IPS DF 6.9 (cell line): ENCODE results near the gene SHBG.

ENCODE experiments used
- DNase-seq: peaks from one replicate; pipeline ENCODE4 v3.0.0-alpha.2; 2013; ENCODE audit warnings: low read depth, low spot score
- H3K27ac ChIP-seq: one replicate; pipeline ENCODE4 v1.5.1; 2013; ENCODE audit warnings: low read length, control low read depth
- H3K27me3 ChIP-seq: 2 replicates; pipeline ENCODE4 v1.6.1; 2013; ENCODE audit warnings: mild to moderate bottlenecking, low read length; ENCODE audit not compliant: control insufficient read depth, insufficient read depth
- H3K36me3 ChIP-seq: 2 replicates; pipeline ENCODE4 v1.6.1; 2013; ENCODE audit warnings: low read length; ENCODE audit not compliant: control insufficient read depth, insufficient read depth
- H3K4me1 ChIP-seq: 2 replicates; pipeline ENCODE4 v1.6.1; 2013; ENCODE audit warnings: low read length; ENCODE audit not compliant: control insufficient read depth, insufficient read depth
- H3K4me3 ChIP-seq: 2 replicates; pipeline ENCODE4 v1.5.1; 2013; ENCODE audit warnings: mild to moderate bottlenecking, low read length
- H3K9me3 ChIP-seq: 2 replicates; pipeline ENCODE4 v1.6.1; 2013; ENCODE audit warnings: low read length, inconsistent platforms; ENCODE audit not compliant: control insufficient read depth, insufficient read depth
- WGBS: extraction: QIAGEN DNeasy Blood & Tissue Kit; methylation state at CpG from one replicate; pipeline ENCODE4 v1.1.7; 2013; ENCODE audit warnings: mixed read lengths, missing lambda C conversion rate; ENCODE audit not compliant: insufficient read length, insufficient coverage; 5-methylcytosine and 5-hydroxymethylcytosine counted together

The SHBG gene

DNA sequence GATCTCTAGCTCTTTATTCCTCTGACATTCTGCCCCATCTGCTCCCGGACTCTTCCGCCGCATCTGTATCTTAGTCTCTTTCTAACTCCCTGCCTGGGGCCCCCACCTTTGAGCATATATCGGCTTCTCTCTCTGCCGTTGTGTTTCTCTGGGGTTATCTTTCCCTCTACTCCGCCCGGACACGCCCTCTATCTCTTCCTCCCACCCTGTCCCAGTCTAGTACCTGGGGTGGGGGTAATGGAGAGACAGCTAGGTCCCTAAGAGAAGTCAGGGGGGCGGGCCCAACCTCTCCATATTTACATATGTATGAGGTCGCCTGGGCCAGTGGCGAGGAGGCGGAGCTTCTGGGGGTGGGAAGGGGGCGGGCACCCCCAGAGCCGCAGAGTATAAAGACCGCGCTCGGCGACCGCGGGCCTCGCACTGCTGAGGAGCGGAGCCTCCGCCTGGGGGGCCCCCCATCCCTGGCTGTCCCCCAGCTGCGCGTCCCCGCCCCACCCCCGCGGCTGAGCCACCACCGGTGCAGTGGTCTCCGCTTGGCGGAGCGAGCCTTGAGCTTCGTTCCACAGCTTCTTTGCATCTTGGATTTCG is 20.7 kb downstream of the SHBG start, which contains the start of gene ATP1B2:
ATP1B2 (plus strand) TSS at position 418 of the 588 bp plus-strand sequence. CDS start 593 bp downstream, outside the sequence.
- H3K4me1 ChIP-seq, result no peaks in the 10 kb centered on the region; the same call in 1 of the 2 replicates
- H3K9me3 ChIP-seq, result no peaks in the 10 kb centered on the region
- no CpG with 5 or more reads among the region's 34 CpGs for WGBS
- H3K27me3 ChIP-seq, result no peaks in the 10 kb centered on the region; the same call in 1 of the 2 replicates
- H3K4me3 ChIP-seq, result peak within 1 kb of the TSS; percentile 20; the same call in 1 of the 2 replicates
- no peak within 1 kb of the TSS for H3K27ac ChIP-seq
- DNase-seq, result peak; percentile 83
- no peaks in the 10 kb centered on the region for H3K36me3 ChIP-seq

DNA sequence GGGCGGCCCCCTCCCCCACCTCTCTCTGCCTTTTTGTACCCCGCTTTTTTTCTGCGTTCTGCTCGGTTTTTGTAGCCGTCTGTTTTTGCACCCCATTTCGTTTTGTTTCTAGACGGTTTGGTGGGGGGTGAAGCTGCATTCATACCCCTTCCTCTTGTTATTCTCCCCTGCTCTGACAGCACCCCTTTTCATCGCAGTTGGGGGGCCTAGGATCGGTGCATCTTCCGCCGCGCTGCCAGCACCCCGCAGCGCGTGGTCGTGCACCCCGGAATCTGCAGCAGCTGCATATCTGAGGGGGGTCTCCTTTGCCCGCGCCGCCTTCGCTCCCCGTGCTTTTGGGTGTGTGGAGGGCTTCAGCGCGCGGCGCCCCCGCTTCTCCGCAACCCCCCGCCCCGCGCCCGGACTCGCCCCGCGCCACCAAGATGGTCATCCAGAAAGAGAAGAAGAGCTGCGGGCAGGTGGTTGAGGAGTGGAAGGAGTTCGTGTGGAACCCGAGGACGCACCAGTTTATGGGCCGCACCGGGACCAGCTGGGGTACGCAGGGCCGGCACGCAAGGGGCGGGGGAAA is 21.2 kb downstream of the SHBG start:
- no peaks in the 10 kb centered on the region; the same call in 1 of the 2 replicates for H3K27me3 ChIP-seq
- WGBS, result no CpG with 5 or more reads among the region's 45 CpGs
- peaks cover under 1% of the 10 kb centered on the region for H3K4me1 ChIP-seq
- H3K9me3 ChIP-seq, result no peaks in the 10 kb centered on the region
- H3K4me3 ChIP-seq, result peak overlapping the region; percentile 20; the same call in 1 of the 2 replicates
- H3K36me3 ChIP-seq, result no peaks in the 10 kb centered on the region
- H3K27ac ChIP-seq, result no peak overlapping the region
- no peak for DNase-seq

- H3K4me3 ChIP-seq, result peak overlapping the region; percentile 20; the same call in 1 of the 2 replicates
- H3K9me3 ChIP-seq, result no peaks in the 10 kb centered on the region
- H3K36me3 ChIP-seq, result no peaks in the 10 kb centered on the region
- DNase-seq, result no peak
- no peak overlapping the region for H3K27ac ChIP-seq
- peaks cover 5% of the 10 kb centered on the region for H3K4me1 ChIP-seq
- no peaks in the 10 kb centered on the region; the same call in 1 of the 2 replicates for H3K27me3 ChIP-seq
- no CpG with 5 or more reads among the region's 54 CpGs for WGBS
Measured at GRCh38 chr17:7651665-7652387, 21.9 kb downstream of the SHBG start.

DNA sequence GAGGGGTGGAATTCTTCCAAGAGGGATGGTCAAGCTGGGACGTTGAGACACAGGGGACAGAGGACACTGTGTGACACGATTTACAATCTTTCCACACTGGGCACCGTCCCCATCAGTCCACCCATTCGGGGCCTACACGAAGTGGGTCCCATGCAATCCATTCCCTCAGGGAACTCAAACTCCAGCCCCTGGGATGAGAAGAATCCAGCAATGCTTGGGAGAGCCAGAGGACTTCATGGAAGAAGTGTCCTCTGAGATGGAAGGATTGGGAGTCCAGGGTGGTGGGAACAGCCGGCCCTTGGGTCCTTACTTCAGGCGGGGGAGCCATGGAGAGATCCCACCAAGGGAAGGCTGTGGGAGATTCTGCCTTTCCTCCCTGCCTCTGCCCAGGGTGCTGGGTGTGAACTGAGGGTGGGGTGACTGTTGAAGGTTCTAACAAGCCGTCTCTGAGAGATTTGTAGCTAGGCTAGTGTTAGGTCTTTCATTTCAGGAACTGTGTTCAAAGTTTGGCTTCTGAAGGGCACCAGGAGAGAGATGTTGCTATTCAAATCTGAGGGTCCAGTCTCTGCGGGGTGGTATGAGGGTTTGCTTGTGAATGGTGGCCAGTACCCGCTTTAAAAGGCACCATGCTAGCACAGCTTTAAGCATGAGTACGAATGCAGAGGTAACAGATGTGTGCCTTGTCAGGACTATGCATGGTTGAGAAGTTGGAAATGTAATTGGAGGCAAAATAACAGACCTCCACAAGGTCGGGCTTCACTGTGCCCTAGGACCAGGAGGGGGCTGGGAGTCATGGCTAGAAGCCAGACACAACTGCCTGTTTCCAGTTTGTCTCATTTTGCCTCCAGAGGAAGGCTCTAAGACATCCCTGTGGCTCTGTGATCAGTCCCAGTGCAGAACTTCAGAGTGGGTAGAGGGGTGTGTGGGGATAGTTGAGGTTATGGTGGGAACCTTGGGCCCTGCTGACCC is 22.7 kb downstream of the SHBG start:
- Histone ChIP-seq H3K9me3 (no peaks in the 10 kb centered on the region), H3K27ac (no peak overlapping the region), H3K27me3 (no peaks in the 10 kb centered on the region; the same call in 1 of the 2 replicates), H3K36me3 (no peaks in the 10 kb centered on the region), H3K4me3 (no peak overlapping the region), H3K4me1 (peaks cover 5% of the 10 kb centered on the region)
- WGBS, result no CpG with 5 or more reads among the region's 12 CpGs
- no peak for DNase-seq

GRCh38 chr17:7654832-7655540 is 25.1 kb downstream of the SHBG start:
- peaks cover 6% of the 10 kb centered on the region for H3K4me1 ChIP-seq
- H3K27ac ChIP-seq, result no peak overlapping the region
- no peaks in the 10 kb centered on the region; the same call in 1 of the 2 replicates for H3K27me3 ChIP-seq
- H3K36me3 ChIP-seq, result no peaks in the 10 kb centered on the region
- WGBS, result no CpG with 5 or more reads among the region's 16 CpGs
- H3K9me3 ChIP-seq, result no peaks in the 10 kb centered on the region
- DNase-seq, result no peak
- no peak overlapping the region for H3K4me3 ChIP-seq

DNA sequence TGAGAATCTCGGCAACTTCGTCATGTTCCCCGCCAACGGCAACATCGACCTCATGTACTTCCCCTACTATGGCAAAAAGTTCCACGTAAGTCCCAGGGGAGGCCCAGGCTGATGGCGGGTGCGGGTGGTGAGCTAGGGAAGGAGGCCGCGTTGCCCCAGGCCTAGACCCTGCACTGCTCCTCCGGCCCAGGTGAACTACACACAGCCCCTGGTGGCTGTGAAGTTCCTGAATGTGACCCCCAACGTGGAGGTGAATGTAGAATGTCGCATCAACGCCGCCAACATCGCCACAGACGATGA is 25.6 kb downstream of the SHBG start:
- DNase-seq, result no peak
- Histone ChIP-seq H3K27me3 (no peaks in the 10 kb centered on the region; the same call in 1 of the 2 replicates), H3K27ac (no peak overlapping the region), H3K9me3 (no peaks in the 10 kb centered on the region), H3K4me1 (peaks cover 6% of the 10 kb centered on the region; the same call in 1 of the 2 replicates), H3K36me3 (no peaks in the 10 kb centered on the region), H3K4me3 (no peak overlapping the region)
- WGBS, result no CpG with 5 or more reads among the region's 17 CpGs

- Histone ChIP-seq H3K27me3 (no peaks in the 10 kb centered on the region; the same call in 1 of the 2 replicates), H3K27ac (no peak overlapping the region), H3K4me3 (peak overlapping the region; percentile 18; the same call in 1 of the 2 replicates), H3K4me1 (peaks cover 6% of the 10 kb centered on the region; the same call in 1 of the 2 replicates), H3K9me3 (no peaks in the 10 kb centered on the region), H3K36me3 (no peaks in the 10 kb centered on the region)
- peak; percentile 90 for DNase-seq
- no CpG with 5 or more reads among the region's 10 CpGs for WGBS
Measured at GRCh38 chr17:7656958-7657609, 27.1 kb downstream of the SHBG start.

GRCh38 chr17:7667656-7668406 is 37.9 kb downstream of the SHBG start:
- Histone ChIP-seq H3K27ac (no peak overlapping the region), H3K27me3 (no peaks in the 10 kb centered on the region), H3K4me1 (peaks cover 1% of the 10 kb centered on the region; the same call in 1 of the 2 replicates), H3K4me3 (no peak overlapping the region), H3K9me3 (no peaks in the 10 kb centered on the region), H3K36me3 (peaks cover 32% of the 10 kb centered on the region)
- DNase-seq, result no peak
- WGBS, result no CpG with 5 or more reads among the region's 10 CpGs

- no peak overlapping the region for H3K4me3 ChIP-seq
- H3K4me1 ChIP-seq, result peaks cover 1% of the 10 kb centered on the region; the same call in 1 of the 2 replicates
- H3K9me3 ChIP-seq, result no peaks in the 10 kb centered on the region
- H3K27me3 ChIP-seq, result no peaks in the 10 kb centered on the region
- no peak for DNase-seq
- H3K36me3 ChIP-seq, result peaks cover 34% of the 10 kb centered on the region
- no CpG with 5 or more reads among the region's 7 CpGs for WGBS
- no peak overlapping the region for H3K27ac ChIP-seq
Measured at GRCh38 chr17:7668482-7668881, 38.5 kb downstream of the SHBG start.
